ENCODE measurements around the gene FCRL4. TPM values are rescaled to one million over a fixed set of nuclear protein-coding genes. Genes with fewer than 3 reads are reported as not detected.

FCRL4 gene
- total RNA-seq, 4 donors from 2014 or later = 0.35 TPM; not detected in 3

DNA sequence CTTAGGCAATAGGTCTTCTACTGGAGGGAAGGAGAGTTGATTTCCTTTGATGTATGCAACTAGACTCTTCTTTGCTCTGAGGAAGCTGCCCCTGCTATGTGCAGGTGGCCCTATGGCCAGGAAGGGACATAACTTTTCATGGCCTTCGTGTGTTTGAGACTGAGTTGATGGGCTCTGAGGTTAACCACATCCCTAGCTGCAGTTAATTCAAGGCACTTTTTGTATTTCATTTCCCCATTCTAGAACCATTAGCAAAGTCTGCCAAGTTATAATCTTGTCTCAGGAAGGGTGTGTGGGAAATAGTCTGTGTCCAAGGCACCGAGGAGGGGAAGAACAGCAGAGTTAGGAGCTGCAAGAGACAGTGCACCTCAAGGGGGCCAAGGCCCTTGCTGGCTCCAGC, 2.5 kb downstream of the FCRL4 start:
- H3K4me1 ChIP-seq = no peaks in the 10 kb centered on the region
- TF ChIP-seq POLR2AphosphoS5 (IDR thresholded peaks at IDR 0.05) (no peak), POLR2A (IDR thresholded peaks at IDR 0.05) (no peak), EP300 (IDR thresholded peaks at IDR 0.05) (no peak)
- TF ChIP-seq, protein P1, sequence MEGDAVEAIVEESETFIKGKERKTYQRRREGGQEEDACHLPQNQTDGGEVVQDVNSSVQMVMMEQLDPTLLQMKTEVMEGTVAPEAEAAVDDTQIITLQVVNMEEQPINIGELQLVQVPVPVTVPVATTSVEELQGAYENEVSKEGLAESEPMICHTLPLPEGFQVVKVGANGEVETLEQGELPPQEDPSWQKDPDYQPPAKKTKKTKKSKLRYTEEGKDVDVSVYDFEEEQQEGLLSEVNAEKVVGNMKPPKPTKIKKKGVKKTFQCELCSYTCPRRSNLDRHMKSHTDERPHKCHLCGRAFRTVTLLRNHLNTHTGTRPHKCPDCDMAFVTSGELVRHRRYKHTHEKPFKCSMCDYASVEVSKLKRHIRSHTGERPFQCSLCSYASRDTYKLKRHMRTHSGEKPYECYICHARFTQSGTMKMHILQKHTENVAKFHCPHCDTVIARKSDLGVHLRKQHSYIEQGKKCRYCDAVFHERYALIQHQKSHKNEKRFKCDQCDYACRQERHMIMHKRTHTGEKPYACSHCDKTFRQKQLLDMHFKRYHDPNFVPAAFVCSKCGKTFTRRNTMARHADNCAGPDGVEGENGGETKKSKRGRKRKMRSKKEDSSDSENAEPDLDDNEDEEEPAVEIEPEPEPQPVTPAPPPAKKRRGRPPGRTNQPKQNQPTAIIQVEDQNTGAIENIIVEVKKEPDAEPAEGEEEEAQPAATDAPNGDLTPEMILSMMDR (IDR thresholded peaks at IDR 0.05) = no peak
- no peaks in the 10 kb centered on the region for H3K36me3 ChIP-seq
- ATAC-seq = no peak
- no peak overlapping the region for H3K27ac ChIP-seq
- no peaks in the 10 kb centered on the region for H3K9me3 ChIP-seq
- WGBS, 2 donors (ENCODE audit: low coverage in 1 of 2) = 60% methylated on average over 1 of the region's 2 CpGs; no CpG with 5 or more reads in 1 of the 2 donors
- H3K4me3 ChIP-seq = no peak overlapping the region
- H3K27me3 ChIP-seq = peaks cover 9% of the 10 kb centered on the region

DNA sequence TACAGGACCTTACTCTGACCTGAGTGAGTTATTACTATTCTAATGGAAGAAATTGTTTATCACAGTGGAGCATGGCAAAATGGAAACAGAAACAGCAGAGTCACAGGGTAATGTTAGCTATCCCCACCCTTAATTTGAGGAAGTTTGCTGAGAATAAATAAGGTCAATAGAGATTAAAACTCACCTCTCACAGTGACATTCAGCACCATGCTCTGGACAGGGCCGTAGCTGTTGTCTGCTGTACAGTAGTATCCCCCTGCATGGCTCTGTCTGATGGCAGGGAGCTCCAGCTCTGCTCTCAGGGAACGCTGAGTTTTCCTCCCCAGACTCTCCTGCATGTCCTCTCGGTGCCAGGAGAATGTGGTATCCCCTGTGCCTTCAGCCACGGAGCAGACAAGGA, 11.9 kb downstream of the FCRL4 start:
- H3K36me3 ChIP-seq = no peaks in the 10 kb centered on the region
- no peak overlapping the region for H3K4me3 ChIP-seq
- H3K27ac ChIP-seq = no peak overlapping the region
- peaks cover 50% of the 10 kb centered on the region for H3K27me3 ChIP-seq
- peaks cover 0 to 8% (median 0%) of the 10 kb centered on the region in 3 donors for H3K9me3 ChIP-seq
- H3K4me1 ChIP-seq = no peaks in the 10 kb centered on the region
- no peak for TF ChIP-seq POLR2AphosphoS5 (IDR thresholded peaks at IDR 0.05)
- no peak for TF ChIP-seq EP300 (IDR thresholded peaks at IDR 0.05)
- TF ChIP-seq, protein P1 (IDR thresholded peaks at IDR 0.05) = no peak
- TF ChIP-seq POLR2A (IDR thresholded peaks at IDR 0.05) = no peak
- no peak for ATAC-seq
- WGBS, 2 donors (ENCODE audit: low coverage in 1 of 2) = 29% methylated on average over 2 of the region's 4 CpGs; no CpG with 5 or more reads in 1 of the 2 donors

DNA sequence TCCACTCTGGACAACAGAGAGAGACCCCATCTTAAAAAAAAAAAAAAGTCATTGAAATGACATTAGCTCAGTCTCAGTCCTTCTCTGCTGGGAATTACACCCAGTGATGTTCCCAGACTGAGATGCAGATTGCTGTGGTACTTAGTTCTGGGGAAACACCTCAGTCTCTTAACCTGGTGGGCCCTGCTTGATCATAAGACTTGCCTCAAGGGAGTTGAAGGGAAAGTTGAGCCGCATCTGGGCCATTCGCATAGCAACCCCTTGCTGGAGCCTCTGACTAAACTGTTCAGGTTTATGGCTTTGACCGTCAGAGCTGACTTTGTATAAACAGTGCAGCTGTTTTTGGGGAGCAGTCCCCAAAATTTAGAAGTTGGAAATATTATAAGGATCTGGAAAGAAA, 13.4 kb downstream of the FCRL4 start:
- Histone ChIP-seq H3K4me1 (no peaks in the 10 kb centered on the region), H3K27ac (no peak overlapping the region), H3K4me3 (no peak overlapping the region), H3K27me3 (peaks cover 48% of the 10 kb centered on the region), H3K36me3 (no peaks in the 10 kb centered on the region), H3K9me3 (peaks cover 0 to 8% (median 0%) of the 10 kb centered on the region in 3 donors)
- TF ChIP-seq, protein P1 (IDR thresholded peaks at IDR 0.05) = no peak
- no peak for TF ChIP-seq POLR2AphosphoS5 (IDR thresholded peaks at IDR 0.05)
- no peak for TF ChIP-seq EP300 (IDR thresholded peaks at IDR 0.05)
- no peak for TF ChIP-seq POLR2A (IDR thresholded peaks at IDR 0.05)
- WGBS, 2 donors (ENCODE audit: low coverage in 1 of 2) = 67% methylated on average over 3 of the region's 3 CpGs; no CpG with 5 or more reads in 1 of the 2 donors
- no peak for ATAC-seq

DNA sequence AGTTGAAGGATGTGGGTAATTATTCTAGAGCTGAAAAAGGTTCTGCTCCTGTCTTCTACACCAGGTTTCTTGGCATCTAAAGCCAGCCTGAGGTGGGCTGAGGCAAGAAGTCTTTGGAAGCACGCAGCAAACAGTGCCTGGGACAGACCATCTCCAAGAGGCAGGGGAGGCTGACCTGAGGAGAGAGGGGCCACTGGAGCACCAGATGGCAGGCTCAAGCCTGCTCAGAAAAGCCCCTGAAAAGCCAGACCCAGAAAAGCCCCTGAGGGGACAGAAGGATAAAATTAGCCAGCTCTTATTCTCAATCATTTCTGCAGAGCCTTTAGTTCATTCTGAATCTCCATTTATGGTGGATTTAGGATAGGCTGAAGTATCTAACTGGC, 17.1 kb downstream of the FCRL4 start:
- H3K36me3 ChIP-seq = no peaks in the 10 kb centered on the region
- ATAC-seq = no peak
- 25% methylated on average over 1 of the region's 1 CpG; no CpG with 5 or more reads in 1 of the 2 donors for WGBS, 2 donors (ENCODE audit: low coverage in 1 of 2)

More for the DNA sequence above, 17.1 kb downstream of the FCRL4 start:
- Histone ChIP-seq H3K4me1 (no peaks in the 10 kb centered on the region), H3K9me3 (peaks cover 0 to 8% (median 0%) of the 10 kb centered on the region in 3 donors), H3K27me3 (peaks cover 24% of the 10 kb centered on the region), H3K4me3 (no peak overlapping the region), H3K27ac (no peak overlapping the region)
- TF ChIP-seq, protein P1 (IDR thresholded peaks at IDR 0.05) = no peak
- TF ChIP-seq EP300 (IDR thresholded peaks at IDR 0.05) (no peak), POLR2A (IDR thresholded peaks at IDR 0.05) (no peak), POLR2AphosphoS5 (IDR thresholded peaks at IDR 0.05) (no peak)
